Left lung (tissue), 10 donors: Measurements from ENCODE around the gene LTBP1. TPM values are rescaled to one million over a fixed set of nuclear protein-coding genes. Genes with fewer than 3 reads are reported as not detected.

ENCODE experiments used
- ATAC-seq: fragments of 200-7000 bp; cut with Tn5 transposase; one replicate; pipeline ENCODE4 v1.9.1; 2020; ENCODE audit warnings: moderate library complexity
- DNase-seq, 4 donors: peaks; one replicate each; pipeline ENCODE4 v3.0.0-alpha.2; 2013 to 2020
- H3K27ac ChIP-seq, 2 donors: fragments of 200-600 bp; sonication (generic) in 1 of 2; one replicate each; pipeline versions ENCODE4 v1.5.0 to v1.8.0; 2020 to 2021
- H3K27me3 ChIP-seq, 2 donors: fragments of 200-600 bp; sonication (generic) in 1 of 2; one replicate each; pipeline versions ENCODE4 v1.5.0 to v1.8.0; 2020 to 2021
- H3K36me3 ChIP-seq, 2 donors: fragments of 200-600 bp; sonication (generic) in 1 of 2; one replicate each; pipeline versions ENCODE4 v1.5.0 to v1.8.0; 2020 to 2021
- H3K4me1 ChIP-seq, 2 donors: fragments of 200-600 bp; one replicate each; pipeline ENCODE4 v1.8.0; 2021
- H3K4me3 ChIP-seq, 2 donors: fragments of 200-600 bp; sonication (generic) in 1 of 2; one replicate each; pipeline versions ENCODE4 v1.5.0 to v1.8.0; 2020 to 2021; ENCODE audit warnings: mild to moderate bottlenecking in 1 of 2
- H3K9me3 ChIP-seq, 2 donors: fragments of 200-600 bp; sonication (generic) in 1 of 2; one replicate each; pipeline versions ENCODE4 v1.5.0 to v1.8.0; 2020 to 2021
- intact Hi-C, 2 donors: fragments of 100-400 bp; cut with DNase I; formaldehyde crosslinking; loops; one replicate each; pipeline versions ENCODE4 v1.11.2 to v1.14.2; 2022
- polyA plus RNA-seq, 6 donors: library from polyadenylated mRNA; unstranded; fragments of 120-200 nt; gene quantifications; one replicate each; pipeline ENCODE4 v1.2.1, GENCODE V29; 2013; ENCODE audit not compliant: insufficient read length in 6 of 6
- total RNA-seq, 2 donors: library from RNA; stranded (reverse); fragmentation: NEBNext Ultra II Directional; extraction: Animal tissue kit (Norgen Biotek cat#: 25700); gene quantifications; one replicate each; pipeline ENCODE4 v1.2.1, GENCODE V29; 2021
- TF ChIP-seq, protein P1 (sequence below), 2 donors: fragments of 200-600 bp; sonication (generic) in 1 of 2; IDR thresholded peaks; one replicate each; pipeline versions ENCODE4 v1.5.0 to v1.8.0; 2021; ENCODE audit warnings: antibody characterized with exemption in 2 of 2
- donor health status: DM: no; HTN: yes; CAD: no.
- donor health status: DM: no; HTN: no; CAD: no.

Gene LTBP1
- total and polyA plus RNA-seq, 8 donors, result 35.4 to 81.2 (median 50.9) TPM

DNA sequence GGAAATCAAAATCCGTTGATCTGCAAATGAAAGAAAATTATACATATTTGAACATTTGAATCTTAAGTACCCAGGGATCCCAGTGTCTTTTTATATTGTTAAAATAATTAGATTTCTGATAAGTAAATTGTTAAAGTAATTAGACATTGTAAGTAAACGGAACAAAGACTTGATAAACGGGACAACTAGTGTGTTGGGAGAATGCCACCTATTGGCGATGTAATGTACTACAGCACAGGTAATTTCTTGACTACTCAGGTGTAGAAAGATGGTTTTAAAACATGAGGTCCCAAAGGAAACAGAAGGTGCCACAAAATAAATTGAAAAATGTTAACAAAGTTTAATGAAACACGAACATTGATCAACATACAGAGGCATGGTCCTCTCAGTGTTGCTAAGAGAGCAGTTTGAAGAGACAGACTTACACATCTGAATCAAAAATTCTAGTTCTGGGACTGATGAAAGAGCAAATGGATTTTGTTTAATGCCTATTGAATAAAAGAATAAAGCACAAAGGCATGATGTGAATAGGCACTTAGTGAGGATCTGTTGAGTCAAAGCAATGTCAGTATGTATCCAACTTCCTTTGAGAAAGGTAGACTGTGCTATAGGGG is 426.3 kb downstream of the LTBP1 start:
- H3K36me3 ChIP-seq, result no peaks in the 10 kb centered on the region
- no peaks in the 10 kb centered on the region for H3K9me3 ChIP-seq
- ATAC-seq (peak; percentile 75), DNase-seq (peak in 1 of 4 donors; percentile 27)
- H3K27ac ChIP-seq, result no peak overlapping the region
- H3K4me1 ChIP-seq, result peaks cover 0 to 3% of the 10 kb centered on the region in 2 donors
- TF ChIP-seq, protein P1, sequence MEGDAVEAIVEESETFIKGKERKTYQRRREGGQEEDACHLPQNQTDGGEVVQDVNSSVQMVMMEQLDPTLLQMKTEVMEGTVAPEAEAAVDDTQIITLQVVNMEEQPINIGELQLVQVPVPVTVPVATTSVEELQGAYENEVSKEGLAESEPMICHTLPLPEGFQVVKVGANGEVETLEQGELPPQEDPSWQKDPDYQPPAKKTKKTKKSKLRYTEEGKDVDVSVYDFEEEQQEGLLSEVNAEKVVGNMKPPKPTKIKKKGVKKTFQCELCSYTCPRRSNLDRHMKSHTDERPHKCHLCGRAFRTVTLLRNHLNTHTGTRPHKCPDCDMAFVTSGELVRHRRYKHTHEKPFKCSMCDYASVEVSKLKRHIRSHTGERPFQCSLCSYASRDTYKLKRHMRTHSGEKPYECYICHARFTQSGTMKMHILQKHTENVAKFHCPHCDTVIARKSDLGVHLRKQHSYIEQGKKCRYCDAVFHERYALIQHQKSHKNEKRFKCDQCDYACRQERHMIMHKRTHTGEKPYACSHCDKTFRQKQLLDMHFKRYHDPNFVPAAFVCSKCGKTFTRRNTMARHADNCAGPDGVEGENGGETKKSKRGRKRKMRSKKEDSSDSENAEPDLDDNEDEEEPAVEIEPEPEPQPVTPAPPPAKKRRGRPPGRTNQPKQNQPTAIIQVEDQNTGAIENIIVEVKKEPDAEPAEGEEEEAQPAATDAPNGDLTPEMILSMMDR (IDR thresholded peaks at IDR 0.05), result peak; percentile 61 to 69
- no peak overlapping the region for H3K4me3 ChIP-seq
- intact Hi-C loops, result no loop called here
- H3K27me3 ChIP-seq, result no peaks in the 10 kb centered on the region

DNA sequence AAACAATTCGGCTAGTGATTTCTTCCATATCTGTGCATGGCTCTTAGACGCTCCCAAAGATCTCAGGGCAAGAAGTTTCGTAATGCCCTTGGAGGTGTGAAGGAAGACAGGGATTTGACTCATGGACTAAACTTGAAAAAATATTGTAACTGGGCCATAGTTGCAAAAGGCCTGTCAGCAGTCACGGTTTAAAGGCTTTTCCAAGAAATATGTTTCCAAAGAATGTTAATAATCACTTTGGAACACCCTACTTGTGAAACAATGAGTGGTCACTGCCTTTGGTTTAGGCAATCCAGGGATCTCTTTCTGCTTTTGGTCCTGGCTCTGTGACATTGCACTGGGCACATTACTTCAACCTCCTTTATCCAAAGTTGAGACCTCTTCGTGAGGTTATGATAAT is 427.2 kb downstream of the LTBP1 start:
- H3K27ac ChIP-seq, result no peak overlapping the region
- H3K9me3 ChIP-seq, result no peaks in the 10 kb centered on the region
- H3K4me3 ChIP-seq, result no peak overlapping the region
- H3K4me1 ChIP-seq, result peaks cover 0 to 3% of the 10 kb centered on the region in 2 donors
- DNase-seq (no peak), ATAC-seq (peak; percentile 27)
- intact Hi-C loops, result no loop called here
- no peaks in the 10 kb centered on the region for H3K36me3 ChIP-seq
- H3K27me3 ChIP-seq, result no peaks in the 10 kb centered on the region
- TF ChIP-seq, protein P1 (IDR thresholded peaks at IDR 0.05), result no peak

DNA sequence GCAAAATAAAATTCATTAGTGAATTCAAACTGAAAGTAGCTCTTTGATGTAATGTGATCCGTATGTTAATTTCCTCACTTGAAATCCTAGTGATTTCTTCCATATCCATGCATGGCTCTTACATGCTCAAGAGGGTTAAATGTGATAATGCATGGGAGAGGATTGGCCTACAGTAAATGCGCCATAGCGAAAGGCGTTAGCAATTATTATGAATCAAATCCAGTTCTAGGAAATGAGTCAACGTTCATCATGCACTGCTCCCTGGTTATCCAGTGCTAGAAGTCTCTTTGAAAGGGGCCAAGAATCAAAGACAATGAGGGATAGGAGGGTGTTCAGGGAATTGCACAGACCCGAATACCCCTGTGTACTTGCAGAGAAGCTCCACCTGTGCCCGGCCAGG is 428.3 kb downstream of the LTBP1 start:
- no peaks in the 10 kb centered on the region for H3K27me3 ChIP-seq
- ATAC-seq (no peak), DNase-seq (no peak)
- no peaks in the 10 kb centered on the region for H3K9me3 ChIP-seq
- H3K4me1 ChIP-seq, result peaks cover 0 to 3% of the 10 kb centered on the region in 2 donors
- no peak overlapping the region for H3K4me3 ChIP-seq
- H3K36me3 ChIP-seq, result no peaks in the 10 kb centered on the region
- TF ChIP-seq, protein P1 (IDR thresholded peaks at IDR 0.05), result no peak
- intact Hi-C loops, result no loop called here
- H3K27ac ChIP-seq, result no peak overlapping the region

DNA sequence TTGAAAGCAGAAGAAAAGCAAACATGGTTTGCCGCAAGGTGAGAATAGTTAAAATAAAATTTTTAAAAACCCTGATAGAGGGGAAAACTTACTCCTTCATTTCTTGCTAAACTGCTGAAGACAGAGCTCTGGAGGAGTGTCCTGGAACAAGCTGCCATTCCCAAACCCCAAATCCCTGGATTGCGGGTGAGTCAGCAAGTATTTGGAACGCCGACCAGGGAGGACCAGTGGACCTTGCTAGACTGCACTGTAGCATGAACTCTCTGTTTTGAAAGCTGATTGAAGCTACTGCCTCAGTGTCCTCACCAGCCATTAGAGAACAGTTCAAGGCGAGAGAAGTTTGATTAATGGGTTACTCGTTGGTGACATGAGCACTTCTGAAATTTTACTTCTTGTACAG is 430.3 kb downstream of the LTBP1 start:
- Histone ChIP-seq H3K4me3 (no peak overlapping the region), H3K36me3 (no peaks in the 10 kb centered on the region), H3K27ac (no peak overlapping the region), H3K4me1 (peaks cover 0 to 3% of the 10 kb centered on the region in 2 donors), H3K27me3 (no peaks in the 10 kb centered on the region), H3K9me3 (no peaks in the 10 kb centered on the region)
- intact Hi-C loops, result no loop called here
- DNase-seq (no peak), ATAC-seq (no peak)
- TF ChIP-seq, protein P1 (IDR thresholded peaks at IDR 0.05), result no peak

DNA sequence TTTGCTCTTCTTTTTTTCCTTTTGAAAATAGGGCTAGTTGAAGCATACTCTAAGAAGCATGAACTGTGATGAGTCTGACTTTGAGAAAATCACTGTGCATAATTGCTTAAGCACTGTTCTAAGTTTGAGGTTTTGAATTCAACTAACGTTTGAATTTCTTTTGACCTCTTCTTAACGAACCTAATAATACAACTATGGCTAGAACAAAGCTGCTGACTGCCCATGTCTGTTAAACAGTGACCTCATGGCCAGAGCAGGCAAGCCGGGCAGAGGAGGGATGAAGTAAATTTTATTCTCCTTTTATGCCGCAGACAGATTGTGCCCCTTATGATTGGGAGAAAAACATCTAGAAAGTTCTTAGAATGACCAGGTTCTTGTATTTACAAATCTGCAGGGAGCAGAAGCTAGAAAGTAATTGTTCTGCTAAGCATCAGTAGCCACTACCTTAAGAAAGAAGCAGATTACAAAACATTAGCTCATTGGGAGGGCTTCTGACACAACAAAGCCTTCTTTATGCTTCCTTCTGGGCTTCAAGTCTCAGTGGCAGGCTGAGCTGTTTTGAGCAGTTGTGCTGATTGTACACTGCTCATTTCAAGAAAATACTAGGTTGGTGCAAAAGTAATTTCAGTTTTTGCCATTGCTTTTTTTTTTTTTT is 431.9 kb downstream of the LTBP1 start:
- no peak for DNase-seq
- intact Hi-C loops, result no loop called here
- H3K9me3 ChIP-seq, result no peaks in the 10 kb centered on the region
- no peak for ATAC-seq
- peaks cover 0 to 3% of the 10 kb centered on the region in 2 donors for H3K4me1 ChIP-seq
- TF ChIP-seq, protein P1 (IDR thresholded peaks at IDR 0.05), result no peak
- H3K27ac ChIP-seq, result no peak overlapping the region
- H3K36me3 ChIP-seq, result no peaks in the 10 kb centered on the region
- H3K4me3 ChIP-seq, result no peak overlapping the region
- no peaks in the 10 kb centered on the region for H3K27me3 ChIP-seq
